K562 (cell line): ENCODE results near the gene TBC1D5. TPM values are rescaled to one million over a fixed set of nuclear protein-coding genes. Genes with fewer than 3 reads are reported as not detected.

Experiments used
- ATAC-seq: fragments of 200-7000 bp; cut with Tn5 transposase; 3 replicates; pipeline ENCODE4 v1.9.1; 2020; ENCODE audit warnings: moderate library complexity
- BruUV-seq: library from RNA; stranded (reverse); fragments of 400-500 nt; replicated peaks from 2 replicates; lab custom pipeline; 2021; lab: Mats Ljungman, UMichigan
- CTCF ChIA-PET: fragments of 300-600 bp; formaldehyde crosslinking; extraction: SDS; loops from one replicate; lab custom pipeline; 2021; ENCODE audit warnings: low intra/inter-chr PET ratio; lab: Yijun Ruan, JAX
- POLR2A ChIA-PET: fragments of 300-600, 350-650 bp; sonication (Branson Sonifier 250); formaldehyde crosslinking; extraction: SDS; loops from one replicate; lab custom pipeline; 2021; ENCODE audit warnings: antibody characterized with exemption, inconsistent platforms; lab: Yijun Ruan, JAX
- DNase-seq, 4 experiments: peaks; one replicate each; pipeline versions ENCODE4 v3.0.0 to v3.0.0-alpha.2; 2011 to 2018; ENCODE audit warnings: low spot score in 3 of 4, mixed read lengths in 3 of 4; ENCODE audit errors: extremely low read depth in 1 of 4
- FAIRE-seq: peaks from 2 replicates; lab custom pipeline; 2011; peaks lifted over from hg19 to GRCh38; lab: Jason Lieb, UNC
- H2AFZ ChIP-seq: 2 replicates; pipeline ENCODE4 v1.6.0; 2011; ENCODE audit warnings: low read depth, low read length, control low read depth, inconsistent platforms
- H3K27ac ChIP-seq: fragments of 200-600 bp; 3 replicates; pipeline ENCODE4 v1.8.0; 2011; ENCODE audit warnings: low read depth, mild to moderate bottlenecking, control low read depth, inconsistent platforms, low read length, moderate library complexity, mixed read lengths; ENCODE audit errors: extremely low read depth
- H3K27me3 ChIP-seq, 2 experiments: fragments of 300-600 bp in 1 of 2; 2 replicates in 1 of 2; 3 replicates in 1 of 2; pipeline versions ENCODE4 v1.6.0 to v1.8.0; 2011; ENCODE audit warnings: inconsistent platforms in 2 of 2, low read length in 2 of 2, mild to moderate bottlenecking in 1 of 2, mixed read lengths in 1 of 2, moderate library complexity in 1 of 2; ENCODE audit not compliant: control insufficient read depth in 2 of 2, insufficient read depth in 2 of 2
- H3K36me3 ChIP-seq: fragments of 300-600 bp; 3 replicates; pipeline ENCODE4 v1.8.0; 2011; ENCODE audit warnings: mild to moderate bottlenecking, low read length, inconsistent platforms; ENCODE audit not compliant: control insufficient read depth, insufficient read depth
- H3K4me1 ChIP-seq, 2 experiments: fragments of 200-600 bp in 1 of 2; replicated peaks in 1 of 2; 2 replicates in 1 of 2; 3 replicates in 1 of 2; pipeline versions ENCODE4 v1.5.1 to v1.8.0; 2011; ENCODE audit warnings: inconsistent platforms in 2 of 2, low read length in 2 of 2, mild to moderate bottlenecking in 1 of 2, mixed read lengths in 1 of 2, moderate library complexity in 1 of 2; ENCODE audit not compliant: control insufficient read depth in 2 of 2, insufficient read depth in 2 of 2
- H3K4me2 ChIP-seq: 2 replicates; pipeline ENCODE4 v1.6.1; 2011; ENCODE audit warnings: low read length, control low read depth, inconsistent platforms, mixed read lengths; ENCODE audit not compliant: insufficient read depth
- H3K4me3 ChIP-seq: fragments of 200-600 bp; sonication (generic), shearing (Covaris generic); 2 replicates; pipeline ENCODE4 v1.5.1; 2016; ENCODE audit warnings: control low read depth, inconsistent platforms
- H3K79me2 ChIP-seq: fragments of 200-600 bp; 3 replicates; pipeline ENCODE4 v1.8.0; 2011; ENCODE audit warnings: low read length, inconsistent platforms; ENCODE audit not compliant: control insufficient read depth, insufficient read depth
- H3K9ac ChIP-seq, 2 experiments: 2 replicates each; pipeline versions ENCODE4 v1.6.0 to v1.6.1; 2011; ENCODE audit warnings: low read depth in 2 of 2, low read length in 2 of 2, control low read depth in 1 of 2, inconsistent platforms in 1 of 2, mild to moderate bottlenecking in 1 of 2, mixed read lengths in 1 of 2; ENCODE audit not compliant: insufficient read depth in 1 of 2
- H3K9me1 ChIP-seq: one replicate; pipeline ENCODE4 v1.6.0; 2011; ENCODE audit warnings: inconsistent platforms, mild to moderate bottlenecking, low read length, moderate library complexity; ENCODE audit not compliant: control insufficient read depth, insufficient read depth
- H3K9me3 ChIP-seq: replicated peaks from 2 replicates; pipeline ENCODE4 v1.5.1; 2011; ENCODE audit warnings: low read depth, low read length, inconsistent platforms; ENCODE audit not compliant: control insufficient read depth, insufficient read depth
- H4K20me1 ChIP-seq: replicated peaks from 2 replicates; pipeline ENCODE4 v1.6.1; 2011; ENCODE audit warnings: low read length, inconsistent platforms, mixed read lengths; ENCODE audit not compliant: control insufficient read depth, insufficient read depth
- CEBPG ChIP-seq, 3 experiments: fragments of 200-800 bp in 1 of 3; sonication (Bioruptor generic) in 1 of 3; sonication (generic) in 1 of 3; formaldehyde crosslinking in 1 of 3; IDR thresholded peaks in 2 of 3; conservative IDR thresholded peaks in 1 of 3; 2 replicates each; pipeline versions ENCODE4 v1.6.1 to v1.8.0; 2016 to 2022; ENCODE audit warnings: missing compliant biosample characterization in 2 of 3, missing genetic modification characterization in 2 of 3, mild to moderate bottlenecking in 1 of 3, missing genetic modification reagents in 1 of 3
- RAD21 ChIP-seq, 2 experiments: fragments of 250-450 bp in 1 of 2; fragments of 450-650 bp in 1 of 2; sonication (Bioruptor Pico) in 1 of 2; formaldehyde crosslinking in 1 of 2; IDR thresholded peaks in 1 of 2; conservative IDR thresholded peaks in 1 of 2; 2 replicates each; pipeline versions ENCODE4 v1.4.0 to v1.8.0; 2020 to 2022; ENCODE audit warnings: mild to moderate bottlenecking in 2 of 2, moderate library complexity in 1 of 2
- WGBS: fragments of 100-300 bp; shearing (Covaris generic); methylation state at CpG from one replicate; pipeline ENCODE4 v1.1.6; 2016; ENCODE audit warnings: low coverage, mixed read lengths; ENCODE audit not compliant: insufficient coverage; ENCODE audit errors: missing lambda C conversion rate; 5-methylcytosine and 5-hydroxymethylcytosine counted together
- in situ Hi-C: fragments of 300-500 bp; cut with MboI; formaldehyde crosslinking; loops from 4 replicates; pipeline ENCODE4 v1.15.0; 2018; ENCODE audit warnings: inconsistent platforms, mixed read lengths
- intact Hi-C: fragments of 100-400 bp; cut with micrococcal nuclease; formaldehyde crosslinking; loops from 2 replicates; pipeline ENCODE4 v1.14.2; 2022
- polyA plus RNA-seq, 8 experiments: library from polyadenylated mRNA; depleted of rRNA in 4 of 8; stranded (reverse) in 5 of 8; unstranded in 3 of 8; fragments of >200 nt; fragmentation: Nextera tagmentation in 2 of 8; fragmentation: Illumina TruSeq in 1 of 8; extraction: Ambion mirVana in 2 of 8; extraction: Trizol in 1 of 8; gene quantifications; 2 replicates each; pipeline versions ENCODE4 v1.2.1 to v1.2.3, GENCODE V29; 2011 to 2014; ENCODE audit warnings: inconsistent platforms in 1 of 8, missing spikeins in 1 of 8
- total RNA-seq, 7 experiments: library from RNA; depleted of rRNA in 6 of 7; stranded (reverse); fragments of >200 nt in 6 of 7; fragmentation: Illumina TruSeq in 2 of 7; extraction: Trizol in 2 of 7; gene quantifications; 2 replicates each; pipeline versions ENCODE4 v1.2.1 to v1.2.3, GENCODE V29; 2011 to 2021; ENCODE audit warnings: low replicate concordance in 1 of 7
- TF ChIP-seq, protein P1 (sequence below): sonication (generic); formaldehyde crosslinking; IDR thresholded peaks from 2 replicates; pipeline ENCODE4 v1.8.1; 2023; ENCODE audit warnings: mild to moderate bottlenecking, missing genetic modification reagents, moderate library complexity
- TF ChIP-seq, protein P2 (sequence below): sonication (generic); IDR thresholded peaks from 2 replicates; pipeline ENCODE4 v1.6.1; 2016
- TF ChIP-seq, protein P3 (sequence below): fragments of 200-600 bp; sonication (generic); IDR thresholded peaks from one replicate; pipeline ENCODE4 v1.6.1; 2012; ENCODE audit warnings: mild to moderate bottlenecking, low read depth, low read length, inconsistent platforms

The TBC1D5 gene
- total and polyA plus RNA-seq, 9 of the 15 experiments (the other 6 are each of a cell fraction or from before 2014, with no cell fraction given) = 2.9 to 38.1 (median 25.6) TPM

DNA sequence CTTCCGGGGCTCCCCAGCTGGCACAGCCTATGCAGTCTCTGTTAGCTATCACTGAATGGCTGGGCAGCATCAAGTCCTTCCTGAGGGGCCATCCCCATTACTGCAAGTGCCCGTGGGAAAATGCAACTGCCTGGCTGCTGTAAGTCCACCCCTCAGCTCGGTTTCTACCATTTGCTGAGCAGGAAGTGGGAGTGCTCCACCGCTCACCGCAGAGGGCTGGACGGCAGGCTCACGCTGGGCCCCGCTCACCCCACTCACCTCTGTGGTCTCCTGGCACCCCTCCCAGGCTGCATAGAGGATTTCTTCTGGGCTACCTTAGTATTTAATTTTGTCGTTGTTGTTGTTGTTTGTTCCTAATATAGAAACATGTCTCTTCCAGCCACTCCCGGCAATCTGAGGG is 587.5 kb downstream of the TBC1D5 start (continued):
- TF ChIP-seq RAD21 (CRISPR knock-in tag; conservative IDR thresholded peaks at IDR 0.05 in 1 of 2, IDR thresholded peaks at IDR 0.05 in 1 of 2) = no peak
- TF ChIP-seq, protein P1, sequence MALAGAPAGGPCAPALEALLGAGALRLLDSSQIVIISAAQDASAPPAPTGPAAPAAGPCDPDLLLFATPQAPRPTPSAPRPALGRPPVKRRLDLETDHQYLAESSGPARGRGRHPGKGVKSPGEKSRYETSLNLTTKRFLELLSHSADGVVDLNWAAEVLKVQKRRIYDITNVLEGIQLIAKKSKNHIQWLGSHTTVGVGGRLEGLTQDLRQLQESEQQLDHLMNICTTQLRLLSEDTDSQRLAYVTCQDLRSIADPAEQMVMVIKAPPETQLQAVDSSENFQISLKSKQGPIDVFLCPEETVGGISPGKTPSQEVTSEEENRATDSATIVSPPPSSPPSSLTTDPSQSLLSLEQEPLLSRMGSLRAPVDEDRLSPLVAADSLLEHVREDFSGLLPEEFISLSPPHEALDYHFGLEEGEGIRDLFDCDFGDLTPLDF (CRISPR knock-in tag) = no peak
- TF ChIP-seq, all 486 proteins: peak for 0

DNA sequence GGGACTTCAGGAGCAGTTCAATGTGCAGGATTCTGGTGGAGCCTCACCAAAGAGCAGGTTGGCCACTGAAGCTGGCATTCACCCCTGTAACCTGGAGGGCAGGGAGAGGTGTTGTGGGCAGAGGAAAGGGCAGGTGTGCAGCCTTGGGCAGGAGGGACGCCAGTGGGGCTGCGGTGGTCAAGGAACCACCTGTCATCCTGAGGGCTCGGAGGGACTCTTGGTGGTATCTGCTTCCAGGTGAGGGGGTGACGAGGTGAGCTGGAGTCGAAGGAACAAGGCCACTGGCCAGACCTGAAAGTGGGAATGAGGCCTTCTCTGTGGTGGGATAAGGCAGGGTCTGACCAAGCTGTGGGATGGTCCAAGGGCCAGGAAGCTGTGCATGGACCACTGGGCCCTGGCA is 588.2 kb downstream of the TBC1D5 start:
- FAIRE-seq = no peak
- in situ Hi-C loops (no loop called here), intact Hi-C loops (no loop called here)
- Histone ChIP-seq H3K4me2 (no peak overlapping the region), H2AFZ (no peak overlapping the region), H3K27ac (no peak overlapping the region), H3K4me1 (peaks cover 6 to 12% of the 10 kb centered on the region in 2 experiments; a peak in 2 of 5 replicates), H4K20me1 (no peaks in the 10 kb centered on the region), H3K9me1 (no peaks in the 10 kb centered on the region), H3K4me3 (no peak overlapping the region), H3K27me3 (no peaks in the 10 kb centered on the region), H3K9ac (no peak overlapping the region), H3K79me2 (no peaks in the 10 kb centered on the region), H3K9me3 (peaks cover 5% of the 10 kb centered on the region; the same call in 1 of the 2 replicates), H3K36me3 (no peaks in the 10 kb centered on the region; the same call in 2 of the 3 replicates)
- no peak for ATAC-seq
- DNase-seq = no peak
- whole genome bisulfite sequencing = 44% methylated on average over 5 of the region's 5 CpGs
- CTCF ChIA-PET = no interaction called here
- POLR2A ChIA-PET = interaction anchor here (0.6 kb wide), 1 partner anchor 42 kb away, joined by 3 read pairs; no protein-coding TSS in a partner anchor
- no TSS peak for BruUV-seq
- TF ChIP-seq, protein P2, sequence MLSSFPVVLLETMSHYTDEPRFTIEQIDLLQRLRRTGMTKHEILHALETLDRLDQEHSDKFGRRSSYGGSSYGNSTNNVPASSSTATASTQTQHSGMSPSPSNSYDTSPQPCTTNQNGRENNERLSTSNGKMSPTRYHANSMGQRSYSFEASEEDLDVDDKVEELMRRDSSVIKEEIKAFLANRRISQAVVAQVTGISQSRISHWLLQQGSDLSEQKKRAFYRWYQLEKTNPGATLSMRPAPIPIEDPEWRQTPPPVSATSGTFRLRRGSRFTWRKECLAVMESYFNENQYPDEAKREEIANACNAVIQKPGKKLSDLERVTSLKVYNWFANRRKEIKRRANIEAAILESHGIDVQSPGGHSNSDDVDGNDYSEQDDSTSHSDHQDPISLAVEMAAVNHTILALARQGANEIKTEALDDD = no peak
- TF ChIP-seq, protein P3, sequence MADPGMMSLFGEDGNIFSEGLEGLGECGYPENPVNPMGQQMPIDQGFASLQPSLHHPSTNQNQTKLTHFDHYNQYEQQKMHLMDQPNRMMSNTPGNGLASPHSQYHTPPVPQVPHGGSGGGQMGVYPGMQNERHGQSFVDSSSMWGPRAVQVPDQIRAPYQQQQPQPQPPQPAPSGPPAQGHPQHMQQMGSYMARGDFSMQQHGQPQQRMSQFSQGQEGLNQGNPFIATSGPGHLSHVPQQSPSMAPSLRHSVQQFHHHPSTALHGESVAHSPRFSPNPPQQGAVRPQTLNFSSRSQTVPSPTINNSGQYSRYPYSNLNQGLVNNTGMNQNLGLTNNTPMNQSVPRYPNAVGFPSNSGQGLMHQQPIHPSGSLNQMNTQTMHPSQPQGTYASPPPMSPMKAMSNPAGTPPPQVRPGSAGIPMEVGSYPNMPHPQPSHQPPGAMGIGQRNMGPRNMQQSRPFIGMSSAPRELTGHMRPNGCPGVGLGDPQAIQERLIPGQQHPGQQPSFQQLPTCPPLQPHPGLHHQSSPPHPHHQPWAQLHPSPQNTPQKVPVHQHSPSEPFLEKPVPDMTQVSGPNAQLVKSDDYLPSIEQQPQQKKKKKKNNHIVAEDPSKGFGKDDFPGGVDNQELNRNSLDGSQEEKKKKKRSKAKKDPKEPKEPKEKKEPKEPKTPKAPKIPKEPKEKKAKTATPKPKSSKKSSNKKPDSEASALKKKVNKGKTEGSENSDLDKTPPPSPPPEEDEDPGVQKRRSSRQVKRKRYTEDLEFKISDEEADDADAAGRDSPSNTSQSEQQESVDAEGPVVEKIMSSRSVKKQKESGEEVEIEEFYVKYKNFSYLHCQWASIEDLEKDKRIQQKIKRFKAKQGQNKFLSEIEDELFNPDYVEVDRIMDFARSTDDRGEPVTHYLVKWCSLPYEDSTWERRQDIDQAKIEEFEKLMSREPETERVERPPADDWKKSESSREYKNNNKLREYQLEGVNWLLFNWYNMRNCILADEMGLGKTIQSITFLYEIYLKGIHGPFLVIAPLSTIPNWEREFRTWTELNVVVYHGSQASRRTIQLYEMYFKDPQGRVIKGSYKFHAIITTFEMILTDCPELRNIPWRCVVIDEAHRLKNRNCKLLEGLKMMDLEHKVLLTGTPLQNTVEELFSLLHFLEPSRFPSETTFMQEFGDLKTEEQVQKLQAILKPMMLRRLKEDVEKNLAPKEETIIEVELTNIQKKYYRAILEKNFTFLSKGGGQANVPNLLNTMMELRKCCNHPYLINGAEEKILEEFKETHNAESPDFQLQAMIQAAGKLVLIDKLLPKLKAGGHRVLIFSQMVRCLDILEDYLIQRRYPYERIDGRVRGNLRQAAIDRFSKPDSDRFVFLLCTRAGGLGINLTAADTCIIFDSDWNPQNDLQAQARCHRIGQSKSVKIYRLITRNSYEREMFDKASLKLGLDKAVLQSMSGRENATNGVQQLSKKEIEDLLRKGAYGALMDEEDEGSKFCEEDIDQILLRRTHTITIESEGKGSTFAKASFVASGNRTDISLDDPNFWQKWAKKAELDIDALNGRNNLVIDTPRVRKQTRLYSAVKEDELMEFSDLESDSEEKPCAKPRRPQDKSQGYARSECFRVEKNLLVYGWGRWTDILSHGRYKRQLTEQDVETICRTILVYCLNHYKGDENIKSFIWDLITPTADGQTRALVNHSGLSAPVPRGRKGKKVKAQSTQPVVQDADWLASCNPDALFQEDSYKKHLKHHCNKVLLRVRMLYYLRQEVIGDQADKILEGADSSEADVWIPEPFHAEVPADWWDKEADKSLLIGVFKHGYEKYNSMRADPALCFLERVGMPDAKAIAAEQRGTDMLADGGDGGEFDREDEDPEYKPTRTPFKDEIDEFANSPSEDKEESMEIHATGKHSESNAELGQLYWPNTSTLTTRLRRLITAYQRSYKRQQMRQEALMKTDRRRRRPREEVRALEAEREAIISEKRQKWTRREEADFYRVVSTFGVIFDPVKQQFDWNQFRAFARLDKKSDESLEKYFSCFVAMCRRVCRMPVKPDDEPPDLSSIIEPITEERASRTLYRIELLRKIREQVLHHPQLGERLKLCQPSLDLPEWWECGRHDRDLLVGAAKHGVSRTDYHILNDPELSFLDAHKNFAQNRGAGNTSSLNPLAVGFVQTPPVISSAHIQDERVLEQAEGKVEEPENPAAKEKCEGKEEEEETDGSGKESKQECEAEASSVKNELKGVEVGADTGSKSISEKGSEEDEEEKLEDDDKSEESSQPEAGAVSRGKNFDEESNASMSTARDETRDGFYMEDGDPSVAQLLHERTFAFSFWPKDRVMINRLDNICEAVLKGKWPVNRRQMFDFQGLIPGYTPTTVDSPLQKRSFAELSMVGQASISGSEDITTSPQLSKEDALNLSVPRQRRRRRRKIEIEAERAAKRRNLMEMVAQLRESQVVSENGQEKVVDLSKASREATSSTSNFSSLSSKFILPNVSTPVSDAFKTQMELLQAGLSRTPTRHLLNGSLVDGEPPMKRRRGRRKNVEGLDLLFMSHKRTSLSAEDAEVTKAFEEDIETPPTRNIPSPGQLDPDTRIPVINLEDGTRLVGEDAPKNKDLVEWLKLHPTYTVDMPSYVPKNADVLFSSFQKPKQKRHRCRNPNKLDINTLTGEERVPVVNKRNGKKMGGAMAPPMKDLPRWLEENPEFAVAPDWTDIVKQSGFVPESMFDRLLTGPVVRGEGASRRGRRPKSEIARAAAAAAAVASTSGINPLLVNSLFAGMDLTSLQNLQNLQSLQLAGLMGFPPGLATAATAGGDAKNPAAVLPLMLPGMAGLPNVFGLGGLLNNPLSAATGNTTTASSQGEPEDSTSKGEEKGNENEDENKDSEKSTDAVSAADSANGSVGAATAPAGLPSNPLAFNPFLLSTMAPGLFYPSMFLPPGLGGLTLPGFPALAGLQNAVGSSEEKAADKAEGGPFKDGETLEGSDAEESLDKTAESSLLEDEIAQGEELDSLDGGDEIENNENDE = no peak
- TF ChIP-seq CEBPG (CRISPR knock-in tag; IDR thresholded peaks at IDR 0.05) = no peak
- no peak for TF ChIP-seq CEBPG (tag; conservative IDR thresholded peaks at IDR 0.05 in 1 of 2, IDR thresholded peaks at IDR 0.05 in 1 of 2)
